Natural killer cell treated with Interleukin-12 subunit alpha and Interleukin-12 subunit beta and Interleukin-15 and Interleukin-18, amount 100 ng/mL, for 72 hours (primary cell): ENCODE measurements around the gene RTKN. TPM values are rescaled to one million over a fixed set of nuclear protein-coding genes. Genes with fewer than 3 reads are reported as not detected.

Experiments used
- ATAC-seq, 2 donors: fragments of 150-1000 bp; cut with Tn5 transposase in 1 of 2; sonication (Bioruptor Pico), chemical (Tn5 transposase) in 1 of 2; 2 replicates each; pipeline ENCODE4 v1.10.0; 2021
- DNase-seq: peaks from one replicate; pipeline ENCODE4 v3.0.0; 2022; ENCODE audit warnings: low spot score
- H3K27ac Mint-ChIP-seq, 2 donors: 1 replicate in 1 of 2; 2 replicates in 1 of 2; pipeline ENCODE4 v1.8.0; 2022; ENCODE audit warnings: mixed read lengths in 2 of 2, mild to moderate bottlenecking in 1 of 2, moderate library complexity in 1 of 2
- H3K27me3 Mint-ChIP-seq, 2 donors: 1 replicate in 1 of 2; 2 replicates in 1 of 2; pipeline ENCODE4 v1.8.0; 2022; ENCODE audit warnings: mixed read lengths in 2 of 2
- H3K36me3 Mint-ChIP-seq: one replicate; pipeline ENCODE4 v1.8.0; 2022; ENCODE audit warnings: mixed read lengths
- H3K4me1 Mint-ChIP-seq, 2 donors: 1 replicate in 1 of 2; 2 replicates in 1 of 2; pipeline ENCODE4 v1.8.0; 2022; ENCODE audit warnings: low read depth in 2 of 2, mixed read lengths in 2 of 2, mild to moderate bottlenecking in 1 of 2
- H3K4me3 Mint-ChIP-seq: one replicate; pipeline ENCODE4 v1.8.0; 2022; ENCODE audit warnings: mixed read lengths
- H3K9me3 Mint-ChIP-seq: 2 replicates; pipeline ENCODE4 v1.8.0; 2022; ENCODE audit warnings: mixed read lengths
- total RNA-seq, 2 donors: library from RNA; stranded (reverse); gene quantifications; one replicate each; pipeline ENCODE4 v1.2.3, GENCODE V29; 2022

RTKN gene
- total RNA-seq, 2 donors from 2014 or later: 4.6 to 11.6 TPM

DNA sequence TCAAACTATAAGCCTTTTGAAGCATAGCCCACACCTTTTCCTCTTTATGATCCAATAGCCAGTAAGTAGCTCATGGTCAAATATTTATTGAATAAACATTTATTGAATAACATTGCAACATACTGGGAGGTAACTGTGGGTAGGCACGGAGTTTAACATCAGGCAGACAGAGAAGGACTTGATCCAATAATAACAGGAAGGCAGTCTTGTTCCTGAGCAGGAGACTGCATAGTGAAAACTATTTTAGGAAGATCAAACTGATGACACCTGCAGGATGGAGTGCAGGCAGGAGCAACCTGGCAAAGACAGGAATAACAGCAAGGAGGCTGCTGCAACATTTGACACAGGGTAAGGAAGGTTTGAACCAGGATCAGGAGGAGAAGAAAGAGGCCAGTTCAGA lies 58.5 kb downstream of the RTKN start:
- DNase-seq (no peak), ATAC-seq (no peak)
- Mint-ChIP-seq H3K27me3 (no peaks in the 10 kb centered on the region), H3K9me3 (no peaks in the 10 kb centered on the region), H3K4me1 (peaks cover 26 to 30% of the 10 kb centered on the region in 2 donors), H3K27ac (no peak overlapping the region), H3K4me3 (no peak overlapping the region), H3K36me3 (no peaks in the 10 kb centered on the region)

DNA sequence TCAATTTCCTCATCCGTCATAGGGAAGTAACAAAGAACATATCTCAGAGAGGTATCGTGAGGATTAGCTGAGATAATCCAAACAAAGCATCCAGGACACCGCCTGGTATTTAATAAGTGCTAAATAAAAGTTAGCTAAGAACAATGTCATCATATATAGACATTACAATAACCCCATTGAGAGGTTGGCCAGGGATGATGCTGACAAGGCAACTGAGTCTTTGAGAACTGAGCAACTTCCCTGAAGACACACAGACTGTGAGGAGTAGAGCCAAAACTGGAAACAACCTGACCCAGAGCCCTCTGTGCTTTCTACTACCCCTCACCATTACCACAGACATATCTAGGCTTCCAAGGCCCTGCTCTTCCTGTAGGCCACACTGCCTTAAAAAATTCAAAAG lies 60.0 kb downstream of the RTKN start:
- ATAC-seq: no peak
- peaks cover 30 to 42% of the 10 kb centered on the region in 2 donors for H3K4me1 Mint-ChIP-seq
- H3K4me3 Mint-ChIP-seq: no peak overlapping the region
- no peak for DNase-seq
- no peaks in the 10 kb centered on the region for H3K36me3 Mint-ChIP-seq
- H3K9me3 Mint-ChIP-seq: no peaks in the 10 kb centered on the region
- H3K27ac Mint-ChIP-seq: no peak overlapping the region
- no peaks in the 10 kb centered on the region for H3K27me3 Mint-ChIP-seq

DNA sequence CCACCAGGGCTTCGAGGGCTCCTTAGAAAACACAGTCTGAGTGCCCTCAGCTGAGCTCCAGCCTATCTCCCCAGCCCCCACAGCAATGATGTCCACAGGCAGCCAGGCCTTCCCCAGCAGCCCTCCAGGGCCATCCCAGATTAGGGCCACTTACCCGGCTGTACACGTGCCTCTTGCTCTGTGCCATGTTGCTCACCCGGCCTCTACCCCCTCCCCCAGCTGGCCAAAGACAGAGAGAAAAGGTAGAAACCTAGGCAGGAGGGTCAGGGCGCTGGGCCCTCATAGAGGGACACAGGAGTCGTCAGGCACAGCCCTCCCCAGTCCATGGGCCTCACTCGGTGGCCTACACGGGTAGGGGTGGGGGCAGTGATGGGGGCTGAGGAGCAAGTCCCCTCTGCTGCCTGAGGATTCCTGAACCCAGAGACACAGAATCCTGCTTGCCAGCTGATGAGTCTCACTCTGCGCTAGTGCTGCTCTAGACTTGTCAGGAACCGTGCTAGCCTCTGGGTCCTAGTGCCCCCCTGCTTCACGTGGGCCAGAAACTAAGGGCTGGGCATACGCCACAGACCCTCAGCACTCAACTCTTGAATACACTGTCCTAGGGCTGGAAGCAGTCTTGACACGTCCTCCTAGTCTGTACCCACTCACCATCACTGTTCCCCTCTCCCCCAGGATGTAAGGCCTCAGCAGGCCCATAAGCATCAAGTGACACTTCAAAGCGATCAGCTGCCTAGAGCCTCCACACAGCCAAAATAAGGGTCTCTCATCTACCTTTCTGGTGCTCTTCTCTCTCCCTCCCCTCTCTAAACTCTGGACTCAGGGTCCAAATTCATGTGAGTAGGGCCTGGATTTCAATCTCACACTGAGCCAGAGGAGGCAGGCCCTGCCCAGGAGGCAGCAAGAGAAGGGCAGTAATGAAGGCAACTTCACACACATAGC lies 61.6 kb downstream of the RTKN start, which contains the start of gene DCTN1:
DCTN1 (minus strand) TSS at position 461 of the 939 bp plus-strand sequence; CDS start at position 187, 274 bp downstream.
- Mint-ChIP-seq H3K36me3 (no peaks in the 10 kb centered on the region), H3K27me3 (no peaks in the 10 kb centered on the region), H3K4me1 (peaks cover 38 to 42% of the 10 kb centered on the region in 2 donors), H3K27ac (peak within 1 kb of the TSS; percentile 13 to 59), H3K9me3 (no peaks in the 10 kb centered on the region), H3K4me3 (peak within 1 kb of the TSS; percentile 30)
- ATAC-seq: peak; percentile 74 to 76
- DNase-seq: no peak

DNA sequence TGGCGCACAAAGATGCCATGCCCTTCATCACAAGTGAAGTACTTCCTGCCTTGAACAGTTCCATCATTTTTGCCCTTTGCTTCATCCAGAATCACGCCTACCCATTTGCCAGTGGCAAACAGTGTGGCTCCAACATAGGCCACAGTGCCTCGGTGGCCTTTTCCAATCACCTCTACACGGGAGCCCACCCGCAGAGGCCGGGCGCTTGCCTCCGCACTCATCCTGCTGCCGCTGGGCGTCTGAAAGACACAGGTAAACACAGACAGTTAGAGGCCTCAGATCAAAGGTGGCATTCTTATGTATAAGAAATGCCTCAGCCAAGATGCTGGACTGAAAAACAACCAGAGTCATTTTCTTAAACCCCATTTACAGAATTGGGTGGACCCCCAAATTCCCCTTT lies 63.7 kb downstream of the RTKN start:
- Mint-ChIP-seq H3K4me3 (no peak overlapping the region), H3K36me3 (no peaks in the 10 kb centered on the region), H3K9me3 (no peaks in the 10 kb centered on the region), H3K4me1 (peaks cover 38 to 44% of the 10 kb centered on the region in 2 donors), H3K27me3 (no peaks in the 10 kb centered on the region), H3K27ac (no peak overlapping the region)
- DNase-seq (no peak), ATAC-seq (no peak)

DNA sequence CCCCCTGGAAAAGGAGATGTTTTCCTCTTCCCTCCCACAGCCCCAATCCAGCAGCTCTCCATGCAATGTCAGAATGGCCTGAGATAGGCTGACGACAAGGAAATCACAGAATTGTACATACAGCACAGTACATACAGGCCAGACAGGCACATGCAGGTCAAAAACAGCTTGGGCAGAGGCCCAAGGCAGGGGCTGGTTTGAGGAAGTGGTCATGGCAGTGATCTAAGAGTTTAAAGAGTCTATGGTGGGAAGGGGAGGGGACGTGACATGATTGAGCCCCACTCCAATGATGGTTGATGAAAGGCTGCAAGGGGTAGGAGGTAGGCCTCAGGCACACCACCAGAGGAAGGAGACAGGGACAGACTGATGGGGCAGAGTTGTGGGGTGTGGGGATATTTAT lies 65.9 kb downstream of the RTKN start:
- Mint-ChIP-seq H3K4me1 (peaks cover 34 to 41% of the 10 kb centered on the region in 2 donors), H3K27me3 (no peaks in the 10 kb centered on the region), H3K4me3 (no peak overlapping the region), H3K9me3 (no peaks in the 10 kb centered on the region), H3K36me3 (peaks cover 4% of the 10 kb centered on the region), H3K27ac (peak overlapping the region in 1 of 2 donors; percentile 62)
- no peak for ATAC-seq
- DNase-seq: no peak

Other genes starting within 250 kb of the RTKN start
- gene MTHFD2, start 243.3 kb downstream of the RTKN start, total RNA-seq: 100 to 1,000 TPM; 384 to 480 TPM
- 1 to 10 TPM; 1.2 to 3.2 TPM for gene SLC4A5, start 98.5 kb downstream of the RTKN start, total RNA-seq
- 100 to 1,000 TPM in 1 of 2 donors, 10 to 100 TPM in 1; 97.8 to 106 TPM for gene DCTN1, start 61.6 kb downstream of the RTKN start, total RNA-seq
- gene C2orf81, start 20.3 kb downstream of the RTKN start, total RNA-seq: 1 to 10 TPM; 1.7 to 2.2 TPM
- 10 to 100 TPM; 41.8 to 44.9 TPM for gene WDR54, start 20.2 kb downstream of the RTKN start, total RNA-seq
- gene INO80B, start 13.2 kb upstream of the RTKN start, total RNA-seq: 10 to 100 TPM; 42.3 to 45.6 TPM
- gene WBP1, start 16.5 kb upstream of the RTKN start, total RNA-seq: 10 to 100 TPM; 28.6 to 48.0 TPM
- 100 to 1,000 TPM in 1 of 2 donors, 10 to 100 TPM in 1; 97.9 to 111 TPM for gene MOGS, start 23.4 kb upstream of the RTKN start, total RNA-seq
- 100 to 1,000 TPM in 1 of 2 donors, 10 to 100 TPM in 1; 94.5 to 111 TPM for gene MRPL53, start 30.7 kb upstream of the RTKN start, total RNA-seq
- 10 to 100 TPM; 31.8 to 46.5 TPM for gene CCDC142, start 41.1 kb upstream of the RTKN start, total RNA-seq
- 10 to 100 TPM; 42.8 to 49.0 TPM for gene TTC31, start 41.1 kb upstream of the RTKN start, total RNA-seq
- 1 to 10 TPM; 1.3 to 1.5 TPM for gene LBX2, start 57.7 kb upstream of the RTKN start, total RNA-seq
- gene PCGF1, start 65.8 kb upstream of the RTKN start, total RNA-seq: 10 to 100 TPM; 31.3 to 41.3 TPM
- gene TLX2, start 72.5 kb upstream of the RTKN start, total RNA-seq: under 1 TPM; 0.12 to 0.95 TPM
- gene DQX1, start 84.3 kb upstream of the RTKN start, total RNA-seq: 1 to 10 TPM in 1 of 2 donors, under 1 TPM in 1; 0.55 to 1.0 TPM
- 100 to 1,000 TPM; 190 to 233 TPM for gene AUP1, start 87.8 kb upstream of the RTKN start, total RNA-seq
- 100 to 1,000 TPM in 1 of 2 donors, 10 to 100 TPM in 1; 93.1 to 100 TPM for gene HTRA2, start 88.0 kb upstream of the RTKN start, total RNA-seq
- 1 to 10 TPM; 1.2 to 2.7 TPM for gene LOXL3, start 112.0 kb upstream of the RTKN start, total RNA-seq
- 10 to 100 TPM; 27.4 to 34.4 TPM for gene DOK1, start 112.8 kb upstream of the RTKN start, total RNA-seq
- gene M1AP, start 206.4 kb upstream of the RTKN start, total RNA-seq: not detected
- gene SEMA4F, start 212.3 kb upstream of the RTKN start, total RNA-seq: 1 to 10 TPM; 2.0 to 5.3 TPM